GM21367 (cell line): Measurements from ENCODE around the gene GATA1.

Experiments
- ATAC-seq: cut with Tn5 transposase; IDR thresholded peaks from one replicate; pipeline ENCODE4 v1.9.1; 2021; ENCODE audit not compliant: unreplicated experiment

GATA1 gene

GRCh38 chrX:48784726-48785125 lies 1.7 kb upstream of the GATA1 start:
- no peak for ATAC-seq

GRCh38 chrX:48785186-48785539 lies 1.2 kb upstream of the GATA1 start:
- no peak for ATAC-seq

GRCh38 chrX:48785540-48786214 lies 713 bp upstream of the GATA1 start:
- ATAC-seq = no peak

- ATAC-seq = no peak
Measured at GRCh38 chrX:48786825-48787504, 575 bp downstream of the GATA1 start.

GRCh38 chrX:48787505-48788443 lies 1.4 kb downstream of the GATA1 start:
- ATAC-seq = no peak

- no peak for ATAC-seq
Measured at GRCh38 chrX:48789366-48790220, 3.2 kb downstream of the GATA1 start.

- no peak for ATAC-seq
Measured at GRCh38 chrX:48790477-48790876, 4.1 kb downstream of the GATA1 start.

- ATAC-seq = no peak
Measured at GRCh38 chrX:48791063-48791820, 4.9 kb downstream of the GATA1 start.

GRCh38 chrX:48792219-48792618 lies 5.8 kb downstream of the GATA1 start:
- no peak for ATAC-seq

GRCh38 chrX:48793935-48794334 lies 7.5 kb downstream of the GATA1 start:
- no peak for ATAC-seq

- ATAC-seq = no peak
Measured at GRCh38 chrX:48794340-48794910, 8.0 kb downstream of the GATA1 start.

- no peak for ATAC-seq
Measured at GRCh38 chrX:48794911-48795515, 8.6 kb downstream of the GATA1 start.

- no peak for ATAC-seq
Measured at GRCh38 chrX:48798318-48798717, 11.9 kb downstream of the GATA1 start.

- no peak for ATAC-seq
Measured at GRCh38 chrX:48800574-48801279, 14.3 kb downstream of the GATA1 start.

- ATAC-seq = peak; percentile 84
Measured at GRCh38 chrX:48801280-48802088, 15.1 kb downstream of the GATA1 start, which contains the start of gene HDAC6. TSS of gene HDAC6 (plus strand) at chrX:48802067. CDS start at chrX:48802693, 626 bp downstream.

- ATAC-seq = peak; percentile 37
Measured at GRCh38 chrX:48802089-48802904, 15.9 kb downstream of the GATA1 start.

- no peak for ATAC-seq
Measured at GRCh38 chrX:48802905-48803200, 16.5 kb downstream of the GATA1 start.
